ENCODE results near the gene PDE4B.

Gene PDE4B

GRCh38 chr1:66167267-66167666 lies 374.6 kb downstream of the PDE4B start:
- TF ChIP-seq, protein P1, sequence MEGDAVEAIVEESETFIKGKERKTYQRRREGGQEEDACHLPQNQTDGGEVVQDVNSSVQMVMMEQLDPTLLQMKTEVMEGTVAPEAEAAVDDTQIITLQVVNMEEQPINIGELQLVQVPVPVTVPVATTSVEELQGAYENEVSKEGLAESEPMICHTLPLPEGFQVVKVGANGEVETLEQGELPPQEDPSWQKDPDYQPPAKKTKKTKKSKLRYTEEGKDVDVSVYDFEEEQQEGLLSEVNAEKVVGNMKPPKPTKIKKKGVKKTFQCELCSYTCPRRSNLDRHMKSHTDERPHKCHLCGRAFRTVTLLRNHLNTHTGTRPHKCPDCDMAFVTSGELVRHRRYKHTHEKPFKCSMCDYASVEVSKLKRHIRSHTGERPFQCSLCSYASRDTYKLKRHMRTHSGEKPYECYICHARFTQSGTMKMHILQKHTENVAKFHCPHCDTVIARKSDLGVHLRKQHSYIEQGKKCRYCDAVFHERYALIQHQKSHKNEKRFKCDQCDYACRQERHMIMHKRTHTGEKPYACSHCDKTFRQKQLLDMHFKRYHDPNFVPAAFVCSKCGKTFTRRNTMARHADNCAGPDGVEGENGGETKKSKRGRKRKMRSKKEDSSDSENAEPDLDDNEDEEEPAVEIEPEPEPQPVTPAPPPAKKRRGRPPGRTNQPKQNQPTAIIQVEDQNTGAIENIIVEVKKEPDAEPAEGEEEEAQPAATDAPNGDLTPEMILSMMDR (IDR thresholded peaks at IDR 0.05; ENCODE audit: low read length), result no peak
- no peak for TF ChIP-seq EZH2 (IDR thresholded peaks at IDR 0.05; ENCODE audit: borderline replicate concordance, low read length)
- Histone ChIP-seq H3K27ac (ENCODE audit: low read depth, low read length, poor library complexity, severe bottlenecking) (peak overlapping the region; percentile 84), H3K79me2 (ENCODE audit: insufficient read depth, low read length) (no peaks in the 10 kb centered on the region), H3K4me1 (ENCODE audit: insufficient read depth, low read length, severe bottlenecking) (peaks cover 30% of the 10 kb centered on the region), H3F3A (ENCODE audit: insufficient read depth, low read length) (no peaks in the 10 kb centered on the region), H2AFZ (ENCODE audit: low read length) (no peak overlapping the region), H3K36me3 (ENCODE audit: insufficient read depth, low read length) (no peaks in the 10 kb centered on the region), H3K9me2 (ENCODE audit: low read depth, low read length) (no peaks in the 10 kb centered on the region), H3K4me3 (ENCODE audit: low read depth, low read length, poor library complexity, severe bottlenecking) (no peak overlapping the region), H3K9me3 (ENCODE audit: low read length) (no peaks in the 10 kb centered on the region), H3K9ac (ENCODE audit: low read length) (no peak overlapping the region), H3K27me3 (ENCODE audit: insufficient read depth, low read length) (no peaks in the 10 kb centered on the region), H3K4me2 (ENCODE audit: low read length) (no peak overlapping the region), H4K20me1 (ENCODE audit: insufficient read depth, low read length) (no peaks in the 10 kb centered on the region)

DNA sequence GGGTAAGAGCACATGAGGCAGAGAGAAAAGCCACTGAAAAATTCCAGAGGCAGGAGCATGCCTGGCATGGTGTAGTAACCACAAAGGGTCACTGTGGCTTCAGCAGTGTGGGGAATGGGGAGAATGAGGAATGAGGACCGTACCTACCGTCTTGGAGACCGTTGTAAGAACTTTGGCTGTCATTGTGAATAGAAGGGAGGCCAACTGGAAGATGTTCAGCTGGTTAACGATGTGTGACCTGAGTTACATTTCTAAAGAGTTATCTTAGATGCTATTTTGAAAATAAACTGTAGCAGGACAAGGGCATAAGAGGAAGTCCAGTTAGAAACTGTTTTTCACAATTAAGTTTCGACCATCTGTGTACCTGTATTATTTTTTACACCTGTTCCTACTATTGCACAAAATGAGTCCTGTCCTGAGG lies 375.8 kb downstream of the PDE4B start:
- H3K4me1 ChIP-seq (ENCODE audit: insufficient read depth, low read length, severe bottlenecking), result peaks cover 30% of the 10 kb centered on the region
- no peaks in the 10 kb centered on the region for H4K20me1 ChIP-seq (ENCODE audit: insufficient read depth, low read length)
- no peaks in the 10 kb centered on the region for H3K79me2 ChIP-seq (ENCODE audit: insufficient read depth, low read length)
- H3K9ac ChIP-seq (ENCODE audit: low read length), result peak overlapping the region; percentile 23
- no peaks in the 10 kb centered on the region for H3K36me3 ChIP-seq (ENCODE audit: insufficient read depth, low read length)
- TF ChIP-seq, protein P1 (IDR thresholded peaks at IDR 0.05; ENCODE audit: low read length), result no peak
- no peak for TF ChIP-seq EZH2 (IDR thresholded peaks at IDR 0.05; ENCODE audit: borderline replicate concordance, low read length)
- no peak overlapping the region for H3K4me3 ChIP-seq (ENCODE audit: low read depth, low read length, poor library complexity, severe bottlenecking)
- no peaks in the 10 kb centered on the region for H3F3A ChIP-seq (ENCODE audit: insufficient read depth, low read length)
- H3K4me2 ChIP-seq (ENCODE audit: low read length), result peak overlapping the region; percentile 51
- no peaks in the 10 kb centered on the region for H3K9me2 ChIP-seq (ENCODE audit: low read depth, low read length)
- H2AFZ ChIP-seq (ENCODE audit: low read length), result no peak overlapping the region
- peak overlapping the region; percentile 84 for H3K27ac ChIP-seq (ENCODE audit: low read depth, low read length, poor library complexity, severe bottlenecking)
- no peaks in the 10 kb centered on the region for H3K27me3 ChIP-seq (ENCODE audit: insufficient read depth, low read length)
- H3K9me3 ChIP-seq (ENCODE audit: low read length), result no peaks in the 10 kb centered on the region

- no peaks in the 10 kb centered on the region for H3F3A ChIP-seq (ENCODE audit: insufficient read depth, low read length)
- TF ChIP-seq, protein P1 (IDR thresholded peaks at IDR 0.05; ENCODE audit: low read length), result no peak
- TF ChIP-seq EZH2 (IDR thresholded peaks at IDR 0.05; ENCODE audit: borderline replicate concordance, low read length), result no peak
- H3K4me1 ChIP-seq (ENCODE audit: insufficient read depth, low read length, severe bottlenecking), result peaks cover 30% of the 10 kb centered on the region
- H2AFZ ChIP-seq (ENCODE audit: low read length), result no peak overlapping the region
- no peaks in the 10 kb centered on the region for H3K27me3 ChIP-seq (ENCODE audit: insufficient read depth, low read length)
- no peaks in the 10 kb centered on the region for H3K36me3 ChIP-seq (ENCODE audit: insufficient read depth, low read length)
- peak overlapping the region; percentile 84 for H3K27ac ChIP-seq (ENCODE audit: low read depth, low read length, poor library complexity, severe bottlenecking)
- no peaks in the 10 kb centered on the region for H4K20me1 ChIP-seq (ENCODE audit: insufficient read depth, low read length)
- H3K9me2 ChIP-seq (ENCODE audit: low read depth, low read length), result no peaks in the 10 kb centered on the region
- no peak overlapping the region for H3K4me3 ChIP-seq (ENCODE audit: low read depth, low read length, poor library complexity, severe bottlenecking)
- H3K79me2 ChIP-seq (ENCODE audit: insufficient read depth, low read length), result no peaks in the 10 kb centered on the region
- H3K9ac ChIP-seq (ENCODE audit: low read length), result no peak overlapping the region
- H3K9me3 ChIP-seq (ENCODE audit: low read length), result no peaks in the 10 kb centered on the region
- H3K4me2 ChIP-seq (ENCODE audit: low read length), result peak overlapping the region; percentile 51
Measured at GRCh38 chr1:66168948-66169671, 376.4 kb downstream of the PDE4B start.
